AG09309 (cell line): ENCODE measurements around the gene DFFB.
"Not testable (repeated sequence)": the region's sequence is repeated elsewhere in the genome, so short reads cannot be mapped to it uniquely, and the experiment has no call there.

Experiments
- DNase-seq: peaks from one replicate; pipeline ENCODE4 v3.0.0-alpha.2; 2010; ENCODE audit warnings: low read depth
- H3K4me3 ChIP-seq: 2 replicates; pipeline ENCODE4 v1.5.1; 2011; ENCODE audit warnings: mild to moderate bottlenecking, low read depth, low read length, moderate library complexity; ENCODE audit not compliant: control insufficient read depth
- TF ChIP-seq, protein P1 (sequence below): IDR thresholded peaks from 2 replicates; pipeline ENCODE4 v1.5.1; 2011; ENCODE audit warnings: mild to moderate bottlenecking, low read depth, low read length, inconsistent platforms; ENCODE audit not compliant: insufficient read depth, control insufficient read depth; ENCODE audit errors: missing control alignments

The DFFB gene

GRCh38 chr1:3917761-3918160, 60.5 kb downstream of the DFFB start:
- TF ChIP-seq, protein P1, sequence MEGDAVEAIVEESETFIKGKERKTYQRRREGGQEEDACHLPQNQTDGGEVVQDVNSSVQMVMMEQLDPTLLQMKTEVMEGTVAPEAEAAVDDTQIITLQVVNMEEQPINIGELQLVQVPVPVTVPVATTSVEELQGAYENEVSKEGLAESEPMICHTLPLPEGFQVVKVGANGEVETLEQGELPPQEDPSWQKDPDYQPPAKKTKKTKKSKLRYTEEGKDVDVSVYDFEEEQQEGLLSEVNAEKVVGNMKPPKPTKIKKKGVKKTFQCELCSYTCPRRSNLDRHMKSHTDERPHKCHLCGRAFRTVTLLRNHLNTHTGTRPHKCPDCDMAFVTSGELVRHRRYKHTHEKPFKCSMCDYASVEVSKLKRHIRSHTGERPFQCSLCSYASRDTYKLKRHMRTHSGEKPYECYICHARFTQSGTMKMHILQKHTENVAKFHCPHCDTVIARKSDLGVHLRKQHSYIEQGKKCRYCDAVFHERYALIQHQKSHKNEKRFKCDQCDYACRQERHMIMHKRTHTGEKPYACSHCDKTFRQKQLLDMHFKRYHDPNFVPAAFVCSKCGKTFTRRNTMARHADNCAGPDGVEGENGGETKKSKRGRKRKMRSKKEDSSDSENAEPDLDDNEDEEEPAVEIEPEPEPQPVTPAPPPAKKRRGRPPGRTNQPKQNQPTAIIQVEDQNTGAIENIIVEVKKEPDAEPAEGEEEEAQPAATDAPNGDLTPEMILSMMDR = no peak
- no peak for DNase-seq
- H3K4me3 ChIP-seq = no peak overlapping the region

GRCh38 chr1:3918359-3918758, 61.1 kb downstream of the DFFB start:
- DNase-seq, H3K4me3 ChIP-seq: not testable (repeated sequence)

GRCh38 chr1:3918966-3919611, 61.8 kb downstream of the DFFB start:
- TF ChIP-seq, protein P1 = no peak
- no peak overlapping the region for H3K4me3 ChIP-seq
- no peak for DNase-seq

- H3K4me3 ChIP-seq = no peak overlapping the region
- TF ChIP-seq, protein P1 = no peak
- no peak for DNase-seq
These were observed 62.4 kb downstream of the DFFB start for GRCh38 chr1:3919706-3920105.

DNA sequence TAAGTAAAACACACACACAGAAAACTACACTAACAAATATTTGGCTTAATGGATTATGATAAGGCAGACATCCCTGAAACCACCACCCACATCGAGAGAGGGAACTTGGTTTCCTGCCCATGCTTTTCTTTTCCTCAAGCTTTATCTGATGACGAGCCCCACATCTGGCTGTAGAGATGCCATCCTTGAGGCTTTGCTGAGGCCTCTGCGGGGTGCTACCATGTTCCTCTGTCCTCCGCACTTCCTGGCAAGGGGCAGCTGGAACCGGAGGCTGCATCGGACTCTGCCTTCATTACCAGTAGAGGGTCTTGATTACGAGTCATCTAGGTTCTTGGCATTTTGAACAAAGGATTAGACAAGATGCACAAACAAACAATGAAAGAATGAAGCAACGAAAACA, 64.5 kb downstream of the DFFB start:
- H3K4me3 ChIP-seq = no peak overlapping the region

GRCh38 chr1:3922201-3922725, 65.0 kb downstream of the DFFB start:
- no peak overlapping the region for H3K4me3 ChIP-seq
- TF ChIP-seq, protein P1 = no peak
- DNase-seq = no peak

More for the DNA sequence above, 64.5 kb downstream of the DFFB start:
- TF ChIP-seq, protein P1 = no peak
- DNase-seq = no peak

DNA sequence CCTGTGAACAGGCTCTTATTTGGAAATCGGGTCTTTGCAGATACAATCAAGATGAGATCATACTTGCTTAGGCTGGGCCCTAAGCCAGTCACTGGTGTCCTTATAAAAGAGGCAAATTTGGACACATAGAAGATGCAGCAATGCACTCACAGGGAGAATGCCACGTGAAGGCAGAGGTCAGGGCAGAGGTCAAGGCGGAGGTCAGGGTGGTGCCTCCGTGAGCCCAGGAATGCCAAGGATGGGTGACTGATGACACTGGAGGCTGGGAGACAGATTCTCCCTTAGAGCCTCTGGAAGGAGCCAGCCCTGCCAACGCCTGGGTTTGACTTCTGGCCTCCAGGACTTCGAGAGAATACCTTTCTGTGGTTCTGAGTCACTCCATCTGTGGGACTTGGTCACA, 65.6 kb downstream of the DFFB start:
- no peak for DNase-seq
- H3K4me3 ChIP-seq = no peak overlapping the region
- TF ChIP-seq, protein P1 = no peak
